ENCODE results near the gene CARD10.

The CARD10 gene

GRCh38 chr22:37457093-37457893, 61.9 kb downstream of the CARD10 start:
- no peak overlapping the region for H3K9ac ChIP-seq (ENCODE audit: low read depth, low read length)
- H3K36me3 ChIP-seq (ENCODE audit: control insufficient read depth, insufficient read depth, low read length), result no peaks in the 10 kb centered on the region
- H3K4me3 ChIP-seq (ENCODE audit: low read depth, low read length), result no peak overlapping the region
- H3K27me3 ChIP-seq (ENCODE audit: control insufficient read depth, insufficient read depth, low read length), result no peaks in the 10 kb centered on the region
- H3K9me3 ChIP-seq (ENCODE audit: control insufficient read depth, insufficient read depth, low read length), result no peaks in the 10 kb centered on the region
- H3K4me1 ChIP-seq (ENCODE audit: control insufficient read depth, insufficient read depth, low read length), result no peaks in the 10 kb centered on the region

- Histone ChIP-seq H3K4me1 (ENCODE audit: control insufficient read depth, insufficient read depth, low read length) (no peaks in the 10 kb centered on the region), H3K36me3 (ENCODE audit: control insufficient read depth, insufficient read depth, low read length) (no peaks in the 10 kb centered on the region), H3K4me3 (ENCODE audit: low read depth, low read length) (no peak overlapping the region), H3K27me3 (ENCODE audit: control insufficient read depth, insufficient read depth, low read length) (no peaks in the 10 kb centered on the region), H3K9me3 (ENCODE audit: control insufficient read depth, insufficient read depth, low read length) (no peaks in the 10 kb centered on the region), H3K9ac (ENCODE audit: low read depth, low read length) (no peak overlapping the region)
Observed at GRCh38 chr22:37456346-37456745, 62.9 kb downstream of the CARD10 start.

GRCh38 chr22:37455896-37456295, 63.3 kb downstream of the CARD10 start:
- H3K4me1 ChIP-seq (ENCODE audit: control insufficient read depth, insufficient read depth, low read length), result no peaks in the 10 kb centered on the region
- H3K9me3 ChIP-seq (ENCODE audit: control insufficient read depth, insufficient read depth, low read length), result no peaks in the 10 kb centered on the region
- no peak overlapping the region for H3K9ac ChIP-seq (ENCODE audit: low read depth, low read length)
- no peaks in the 10 kb centered on the region for H3K36me3 ChIP-seq (ENCODE audit: control insufficient read depth, insufficient read depth, low read length)
- no peaks in the 10 kb centered on the region for H3K27me3 ChIP-seq (ENCODE audit: control insufficient read depth, insufficient read depth, low read length)
- H3K4me3 ChIP-seq (ENCODE audit: low read depth, low read length), result no peak overlapping the region

- H3K9me3 ChIP-seq (ENCODE audit: control insufficient read depth, insufficient read depth, low read length), result no peaks in the 10 kb centered on the region
- no peak overlapping the region for H3K9ac ChIP-seq (ENCODE audit: low read depth, low read length)
- H3K27me3 ChIP-seq (ENCODE audit: control insufficient read depth, insufficient read depth, low read length), result no peaks in the 10 kb centered on the region
- H3K4me1 ChIP-seq (ENCODE audit: control insufficient read depth, insufficient read depth, low read length), result no peaks in the 10 kb centered on the region
- no peaks in the 10 kb centered on the region for H3K36me3 ChIP-seq (ENCODE audit: control insufficient read depth, insufficient read depth, low read length)
- no peak overlapping the region for H3K4me3 ChIP-seq (ENCODE audit: low read depth, low read length)
Observed at GRCh38 chr22:37454857-37455686, 64.1 kb downstream of the CARD10 start.

GRCh38 chr22:37453696-37454095, 65.5 kb downstream of the CARD10 start:
- Histone ChIP-seq H3K36me3 (ENCODE audit: control insufficient read depth, insufficient read depth, low read length) (no peaks in the 10 kb centered on the region), H3K27me3 (ENCODE audit: control insufficient read depth, insufficient read depth, low read length) (no peaks in the 10 kb centered on the region), H3K9me3 (ENCODE audit: control insufficient read depth, insufficient read depth, low read length) (no peaks in the 10 kb centered on the region), H3K4me3 (ENCODE audit: low read depth, low read length) (no peak overlapping the region), H3K9ac (ENCODE audit: low read depth, low read length) (no peak overlapping the region), H3K4me1 (ENCODE audit: control insufficient read depth, insufficient read depth, low read length) (no peaks in the 10 kb centered on the region)

- no peak overlapping the region for H3K9ac ChIP-seq (ENCODE audit: low read depth, low read length)
- H3K4me3 ChIP-seq (ENCODE audit: low read depth, low read length), result no peak overlapping the region
- H3K4me1 ChIP-seq (ENCODE audit: control insufficient read depth, insufficient read depth, low read length), result no peaks in the 10 kb centered on the region
- H3K27me3 ChIP-seq (ENCODE audit: control insufficient read depth, insufficient read depth, low read length), result no peaks in the 10 kb centered on the region
- no peaks in the 10 kb centered on the region for H3K9me3 ChIP-seq (ENCODE audit: control insufficient read depth, insufficient read depth, low read length)
- H3K36me3 ChIP-seq (ENCODE audit: control insufficient read depth, insufficient read depth, low read length), result no peaks in the 10 kb centered on the region
Observed at GRCh38 chr22:37451218-37451617, 68.0 kb downstream of the CARD10 start.

- H3K9ac ChIP-seq (ENCODE audit: low read depth, low read length), result no peak overlapping the region
- H3K4me3 ChIP-seq (ENCODE audit: low read depth, low read length), result no peak overlapping the region
Observed at GRCh38 chr22:37449331-37450001, 69.7 kb downstream of the CARD10 start.

GRCh38 chr22:37448516-37449127, 70.6 kb downstream of the CARD10 start:
- no peaks in the 10 kb centered on the region for H3K36me3 ChIP-seq (ENCODE audit: control insufficient read depth, insufficient read depth, low read length)
- H3K9ac ChIP-seq (ENCODE audit: low read depth, low read length), result no peak overlapping the region
- no peaks in the 10 kb centered on the region for H3K4me1 ChIP-seq (ENCODE audit: control insufficient read depth, insufficient read depth, low read length)
- no peak overlapping the region for H3K4me3 ChIP-seq (ENCODE audit: low read depth, low read length)
- H3K27me3 ChIP-seq (ENCODE audit: control insufficient read depth, insufficient read depth, low read length), result no peaks in the 10 kb centered on the region
- H3K9me3 ChIP-seq (ENCODE audit: control insufficient read depth, insufficient read depth, low read length), result no peaks in the 10 kb centered on the region

More at GRCh38 chr22:37449331-37450001, 69.7 kb downstream of the CARD10 start:
- no peaks in the 10 kb centered on the region for H3K36me3 ChIP-seq (ENCODE audit: control insufficient read depth, insufficient read depth, low read length)
- H3K4me1 ChIP-seq (ENCODE audit: control insufficient read depth, insufficient read depth, low read length), result no peaks in the 10 kb centered on the region
- no peaks in the 10 kb centered on the region for H3K9me3 ChIP-seq (ENCODE audit: control insufficient read depth, insufficient read depth, low read length)
- no peaks in the 10 kb centered on the region for H3K27me3 ChIP-seq (ENCODE audit: control insufficient read depth, insufficient read depth, low read length)

- no peaks in the 10 kb centered on the region for H3K9me3 ChIP-seq (ENCODE audit: control insufficient read depth, insufficient read depth, low read length)
- H3K36me3 ChIP-seq (ENCODE audit: control insufficient read depth, insufficient read depth, low read length), result no peaks in the 10 kb centered on the region
- H3K4me1 ChIP-seq (ENCODE audit: control insufficient read depth, insufficient read depth, low read length), result no peaks in the 10 kb centered on the region
- no peak overlapping the region for H3K9ac ChIP-seq (ENCODE audit: low read depth, low read length)
- no peak overlapping the region for H3K4me3 ChIP-seq (ENCODE audit: low read depth, low read length)
- H3K27me3 ChIP-seq (ENCODE audit: control insufficient read depth, insufficient read depth, low read length), result no peaks in the 10 kb centered on the region
Observed at GRCh38 chr22:37445501-37445900, 73.7 kb downstream of the CARD10 start.

- H3K4me3 ChIP-seq (ENCODE audit: low read depth, low read length), result no peak overlapping the region
- no peaks in the 10 kb centered on the region for H3K36me3 ChIP-seq (ENCODE audit: control insufficient read depth, insufficient read depth, low read length)
- no peaks in the 10 kb centered on the region for H3K27me3 ChIP-seq (ENCODE audit: control insufficient read depth, insufficient read depth, low read length)
- no peak overlapping the region for H3K9ac ChIP-seq (ENCODE audit: low read depth, low read length)
- H3K9me3 ChIP-seq (ENCODE audit: control insufficient read depth, insufficient read depth, low read length), result no peaks in the 10 kb centered on the region
- no peaks in the 10 kb centered on the region for H3K4me1 ChIP-seq (ENCODE audit: control insufficient read depth, insufficient read depth, low read length)
Observed at GRCh38 chr22:37443977-37444376, 75.2 kb downstream of the CARD10 start.

- H3K27me3 ChIP-seq (ENCODE audit: control insufficient read depth, insufficient read depth, low read length), result no peaks in the 10 kb centered on the region
- no peak overlapping the region for H3K4me3 ChIP-seq (ENCODE audit: low read depth, low read length)
- H3K9ac ChIP-seq (ENCODE audit: low read depth, low read length), result no peak overlapping the region
- H3K9me3 ChIP-seq (ENCODE audit: control insufficient read depth, insufficient read depth, low read length), result no peaks in the 10 kb centered on the region
- no peaks in the 10 kb centered on the region for H3K4me1 ChIP-seq (ENCODE audit: control insufficient read depth, insufficient read depth, low read length)
- no peaks in the 10 kb centered on the region for H3K36me3 ChIP-seq (ENCODE audit: control insufficient read depth, insufficient read depth, low read length)
Observed at GRCh38 chr22:37443086-37443485, 76.1 kb downstream of the CARD10 start.
